Stimulated activated naive B cell treated with anti-CD40 and anti-IgM and Interleukin-4, amounts not matched to agents 10 μg/mL and 1 μg/mL and 100 μg/mL, for 72 hours (primary cell): ENCODE data around the gene EBF4.
"Not testable (repeated sequence)": the region's sequence is repeated elsewhere in the genome, so short reads cannot be mapped to it uniquely, and the experiment has no call there.

Experiments
- ATAC-seq, 2 donors: fragments of 150-1000 bp; cut with Tn5 transposase; replicated peaks; 2 replicates each; pipeline ENCODE4 v1.10.0; 2021; ENCODE audit warnings: moderate library complexity in 1 of 2
- DNase-seq: peaks from one replicate; pipeline ENCODE4 v3.0.0; 2021
- H3K27ac Mint-ChIP-seq: one replicate; pipeline ENCODE4 v1.8.0; 2022; ENCODE audit warnings: mild to moderate bottlenecking, mixed read lengths
- H3K27me3 Mint-ChIP-seq, 2 donors: one replicate each; pipeline ENCODE4 v1.8.0; 2022; ENCODE audit warnings: mixed read lengths in 2 of 2
- H3K36me3 Mint-ChIP-seq, 2 donors: one replicate each; pipeline ENCODE4 v1.8.0; 2022; ENCODE audit warnings: mixed read lengths in 2 of 2, mild to moderate bottlenecking in 1 of 2
- H3K4me1 Mint-ChIP-seq, 2 donors: one replicate each; pipeline ENCODE4 v1.8.0; 2022; ENCODE audit warnings: mixed read lengths in 2 of 2, mild to moderate bottlenecking in 1 of 2
- H3K4me3 Mint-ChIP-seq, 2 donors: one replicate each; pipeline ENCODE4 v1.8.0; 2022; ENCODE audit warnings: mild to moderate bottlenecking in 2 of 2, mixed read lengths in 2 of 2, moderate library complexity in 1 of 2
- H3K9me3 Mint-ChIP-seq, 2 donors: one replicate each; pipeline ENCODE4 v1.8.0; 2022; ENCODE audit warnings: mixed read lengths in 2 of 2, mild to moderate bottlenecking in 1 of 2

The EBF4 gene

GRCh38 chr20:2799688-2800520 lies 107.3 kb downstream of the EBF4 start:
- Mint-ChIP-seq H3K27me3 (peaks cover 43 to 71% of the 10 kb centered on the region in 2 donors), H3K9me3 (no peaks in the 10 kb centered on the region), H3K4me1 (peaks cover 23 to 33% of the 10 kb centered on the region in 2 donors), H3K36me3 (peaks cover 0 to 2% of the 10 kb centered on the region in 2 donors), H3K4me3 (peak overlapping the region; percentile 84 to 88), H3K27ac (peak overlapping the region; percentile 90)
- DNase-seq (no peak), ATAC-seq (peak; percentile 4 to 11)

DNA sequence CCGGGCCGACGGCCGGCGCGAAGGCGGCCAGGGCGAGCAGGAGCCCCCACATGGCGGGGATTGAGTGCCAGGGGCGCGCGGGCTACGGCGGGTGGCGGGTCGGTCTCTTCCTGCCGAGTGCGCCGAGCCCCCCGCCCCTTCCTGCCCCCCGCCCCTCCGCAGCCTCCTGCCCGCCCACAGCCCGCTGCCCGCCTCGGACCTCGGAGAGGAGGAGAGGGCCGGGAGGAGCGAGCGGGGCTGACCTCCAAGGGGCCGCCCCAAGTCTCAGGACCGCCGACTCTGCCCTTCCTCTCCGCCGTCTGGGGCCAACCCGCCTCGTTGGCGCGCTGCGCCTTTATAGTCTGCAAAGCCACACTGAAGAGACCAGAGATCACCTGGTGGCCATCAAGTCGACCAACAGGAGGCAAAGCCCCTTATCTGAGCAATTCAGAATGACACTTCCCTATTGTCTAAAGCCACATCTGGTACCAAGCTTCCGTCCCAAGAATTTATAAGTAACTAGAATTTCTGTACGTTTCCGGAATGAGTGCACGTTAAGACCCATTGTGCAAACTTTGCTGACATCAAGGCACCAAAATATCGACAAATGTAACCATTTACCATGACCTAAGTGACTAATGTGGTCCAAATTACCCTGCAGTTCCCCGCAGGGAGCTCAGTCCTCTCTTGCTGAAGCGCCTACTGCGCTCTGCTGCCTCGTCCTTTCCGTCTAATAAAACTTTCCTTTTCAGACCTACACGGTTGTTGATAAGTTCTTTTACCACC lies 108.1 kb downstream of the EBF4 start, which contains the start of gene CPXM1:
Gene CPXM1 (minus strand): TSS at position 107 of the 765 bp plus-strand sequence. CDS start 55 bp downstream, at position 52.
- H3K27ac Mint-ChIP-seq = peak within 1 kb of the TSS; percentile 90
- DNase-seq (peak; percentile 49), ATAC-seq (peak; percentile 80)
- H3K4me3 Mint-ChIP-seq = peak within 1 kb of the TSS; percentile 84 to 88
- H3K9me3 Mint-ChIP-seq = no peaks in the 10 kb centered on the region
- peaks cover 49 to 76% of the 10 kb centered on the region in 2 donors for H3K27me3 Mint-ChIP-seq
- H3K36me3 Mint-ChIP-seq = peaks cover 0 to 2% of the 10 kb centered on the region in 2 donors
- H3K4me1 Mint-ChIP-seq = peaks cover 23 to 33% of the 10 kb centered on the region in 2 donors

DNA sequence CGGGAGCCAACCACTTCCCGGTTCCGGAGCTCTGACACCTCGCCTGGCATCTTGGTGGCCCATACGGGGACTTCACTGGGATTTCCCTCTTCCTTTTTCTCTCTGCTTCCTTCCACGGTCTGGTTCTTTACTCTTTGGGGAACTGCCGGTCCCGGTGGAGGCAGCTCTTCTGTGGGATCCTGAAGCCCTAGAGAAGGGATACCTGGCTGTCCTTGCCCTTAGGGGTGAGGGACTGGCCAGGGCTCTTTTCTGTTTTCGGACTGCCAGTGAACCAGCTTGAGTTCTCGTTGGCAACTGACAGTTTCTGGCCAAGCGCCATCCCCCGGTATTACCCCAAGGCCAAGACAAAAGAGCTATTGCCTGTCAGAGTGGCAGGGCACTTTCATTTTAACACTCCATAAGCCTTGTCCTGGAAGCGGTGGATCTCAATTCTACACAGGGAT lies 108.7 kb downstream of the EBF4 start:
- Mint-ChIP-seq H3K4me3 (peak overlapping the region; percentile 66 to 88), H3K4me1 (peaks cover 23 to 33% of the 10 kb centered on the region in 2 donors), H3K27ac (peak overlapping the region; percentile 90), H3K9me3 (no peaks in the 10 kb centered on the region), H3K36me3 (peaks cover 0 to 2% of the 10 kb centered on the region in 2 donors), H3K27me3 (peaks cover 54 to 82% of the 10 kb centered on the region in 2 donors)
- ATAC-seq (peak; percentile 6 to 12), DNase-seq (no peak)

- Mint-ChIP-seq H3K27me3 (peaks cover 55 to 78% of the 10 kb centered on the region in 2 donors), H3K27ac (no peak overlapping the region), H3K4me1 (peaks cover 19 to 26% of the 10 kb centered on the region in 2 donors), H3K4me3 (no peak overlapping the region), H3K36me3 (no peaks in the 10 kb centered on the region), H3K9me3 (no peaks in the 10 kb centered on the region)
- DNase-seq (no peak), ATAC-seq (no peak)
Measured at GRCh38 chr20:2804041-2804828, 111.7 kb downstream of the EBF4 start.

DNA sequence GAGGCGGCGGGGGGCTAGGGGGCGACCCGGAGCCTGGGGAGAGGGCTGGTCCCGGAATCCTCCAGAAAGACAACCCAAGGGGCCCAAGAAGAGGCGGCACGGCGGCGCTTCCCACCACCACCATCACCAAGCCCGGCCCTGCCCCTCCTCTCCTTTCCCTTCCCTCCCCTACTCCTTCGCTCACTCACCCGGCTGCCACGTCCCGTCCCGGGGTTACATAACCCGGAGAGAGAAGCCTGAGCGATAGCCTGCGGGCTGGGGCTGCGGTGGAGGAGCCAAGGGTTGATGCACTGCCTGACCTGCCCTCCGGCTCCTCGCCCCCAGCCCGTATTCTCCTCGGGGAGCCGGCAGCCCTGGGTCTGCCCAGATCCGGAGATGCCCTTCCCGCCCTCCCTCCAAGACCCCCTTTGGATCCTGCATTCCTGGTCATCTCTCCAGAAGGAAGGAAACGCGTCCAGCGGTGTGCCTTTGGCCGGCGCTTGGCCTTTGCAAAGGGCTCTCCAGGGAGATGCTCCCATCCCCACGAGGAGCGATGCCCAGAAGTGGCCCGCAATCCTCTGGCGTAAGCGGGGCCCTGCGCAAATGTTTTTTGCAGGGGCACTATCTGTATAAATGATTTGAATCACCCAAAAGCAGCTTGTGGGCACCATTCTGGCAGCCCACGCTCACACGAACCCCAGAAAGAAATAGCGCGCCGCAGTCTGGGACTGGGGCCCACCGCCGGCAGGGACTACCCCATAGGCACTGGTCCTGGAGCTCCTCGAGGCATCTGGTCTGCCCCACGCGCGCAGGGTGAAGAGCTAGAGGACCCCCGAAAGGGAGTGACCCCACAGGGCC lies 112.5 kb downstream of the EBF4 start:
- no peak overlapping the region for H3K27ac Mint-ChIP-seq
- no peak for ATAC-seq
- no peak for DNase-seq
- no peak overlapping the region for H3K4me3 Mint-ChIP-seq
- no peaks in the 10 kb centered on the region for H3K9me3 Mint-ChIP-seq
- H3K36me3 Mint-ChIP-seq = no peaks in the 10 kb centered on the region
- peaks cover 47 to 73% of the 10 kb centered on the region in 2 donors for H3K27me3 Mint-ChIP-seq
- peaks cover 11 to 18% of the 10 kb centered on the region in 2 donors for H3K4me1 Mint-ChIP-seq

- H3K27me3 Mint-ChIP-seq = peaks cover 44 to 72% of the 10 kb centered on the region in 2 donors
- H3K4me1 Mint-ChIP-seq = peaks cover 8 to 12% of the 10 kb centered on the region in 2 donors
Measured at GRCh38 chr20:2805689-2806350, 113.2 kb downstream of the EBF4 start.

DNA sequence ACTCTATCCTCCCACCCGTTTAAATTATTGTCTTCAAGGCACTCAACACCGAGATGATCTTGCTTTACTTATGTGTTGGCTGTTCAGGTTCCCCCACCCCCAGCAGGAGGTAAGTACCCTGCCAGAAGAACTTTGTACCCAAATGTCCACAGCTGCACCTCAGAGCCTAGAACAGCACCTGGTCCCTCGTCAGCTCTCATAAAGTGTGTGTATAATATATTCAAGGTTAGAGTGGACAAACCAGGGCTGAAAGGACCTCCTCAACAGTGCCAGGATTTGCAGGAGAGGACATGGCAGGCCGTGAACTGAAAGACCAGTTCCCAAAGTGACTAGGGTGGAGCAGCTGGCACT lies 113.7 kb downstream of the EBF4 start:
- Mint-ChIP-seq H3K27me3 (peaks cover 42 to 71% of the 10 kb centered on the region in 2 donors), H3K4me3 (no peak overlapping the region), H3K36me3 (no peaks in the 10 kb centered on the region), H3K4me1 (peaks cover 3 to 7% of the 10 kb centered on the region in 2 donors), H3K27ac (no peak overlapping the region), H3K9me3 (no peaks in the 10 kb centered on the region)
- DNase-seq = no peak
- no peak for ATAC-seq

More at GRCh38 chr20:2805689-2806350, 113.2 kb downstream of the EBF4 start:
- no peak for ATAC-seq
- no peak overlapping the region for H3K27ac Mint-ChIP-seq
- DNase-seq = no peak
- no peaks in the 10 kb centered on the region for H3K9me3 Mint-ChIP-seq
- no peaks in the 10 kb centered on the region for H3K36me3 Mint-ChIP-seq
- H3K4me3 Mint-ChIP-seq = no peak overlapping the region

DNA sequence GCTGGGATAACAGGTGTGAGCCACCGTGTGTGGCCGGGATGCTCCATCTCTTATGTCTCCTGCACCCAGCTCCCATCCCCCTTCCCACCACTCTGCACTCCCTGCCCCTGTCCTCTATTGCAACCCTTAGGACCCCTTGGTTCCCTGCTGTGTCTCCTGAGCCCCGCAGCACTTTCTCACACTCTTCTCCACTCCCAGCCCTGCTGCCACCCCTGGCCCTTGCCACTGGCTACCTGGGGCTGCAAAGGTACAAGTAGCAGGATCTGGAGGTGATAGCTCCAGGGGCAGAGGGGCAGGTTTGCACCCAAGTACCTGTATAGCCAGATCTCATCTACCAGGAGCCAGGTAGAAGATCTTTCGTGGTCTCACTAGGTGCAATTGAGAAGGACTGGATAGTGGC lies 114.4 kb downstream of the EBF4 start:
- peaks cover 1 to 5% of the 10 kb centered on the region in 2 donors for H3K4me1 Mint-ChIP-seq
- H3K9me3 Mint-ChIP-seq = peaks cover 0 to 1% of the 10 kb centered on the region in 2 donors
- no peak for DNase-seq
- H3K4me3 Mint-ChIP-seq = no peak overlapping the region
- H3K36me3 Mint-ChIP-seq = no peaks in the 10 kb centered on the region
- no peak overlapping the region for H3K27ac Mint-ChIP-seq
- peaks cover 47 to 72% of the 10 kb centered on the region in 2 donors for H3K27me3 Mint-ChIP-seq
- no peak for ATAC-seq

GRCh38 chr20:2807929-2808328 lies 115.3 kb downstream of the EBF4 start:
- H3K4me3 Mint-ChIP-seq, H3K4me1 Mint-ChIP-seq, H3K27ac Mint-ChIP-seq, DNase-seq, ATAC-seq, H3K9me3 Mint-ChIP-seq, H3K36me3 Mint-ChIP-seq: not testable (repeated sequence)
- H3K27me3 Mint-ChIP-seq = peaks cover 49 to 73% of the 10 kb centered on the region in 2 donors

DNA sequence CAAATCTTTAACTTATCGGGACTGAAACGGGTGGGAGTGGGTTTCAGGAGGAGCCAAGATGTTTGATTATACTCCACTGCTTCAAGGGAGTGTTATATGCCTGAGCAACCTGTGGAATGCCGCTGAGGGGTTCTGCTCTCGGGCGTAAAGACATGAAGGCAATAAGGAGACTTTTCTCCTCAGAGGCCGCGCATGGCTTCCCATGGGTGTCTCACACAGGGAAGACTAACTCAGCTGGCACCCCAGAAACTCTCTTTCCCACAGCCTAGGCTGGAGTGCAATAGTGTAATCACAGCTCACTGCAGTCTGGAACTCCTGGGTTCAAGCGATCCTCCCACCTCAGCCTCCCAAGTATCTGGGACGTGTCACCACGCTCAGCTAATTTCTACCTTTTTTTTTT lies 117.1 kb downstream of the EBF4 start:
- Mint-ChIP-seq H3K4me3 (no peak overlapping the region), H3K9me3 (peaks cover 3 to 8% of the 10 kb centered on the region in 2 donors), H3K36me3 (peaks cover 0 to 2% of the 10 kb centered on the region in 2 donors), H3K27ac (no peak overlapping the region), H3K27me3 (peaks cover 50 to 77% of the 10 kb centered on the region in 2 donors), H3K4me1 (peaks cover 0 to 5% of the 10 kb centered on the region in 2 donors)
- DNase-seq (no peak), ATAC-seq (no peak)
